ENCODE results near the gene ICAM3.

Gene ICAM3

GRCh38 chr19:10288662-10289166, 50.7 kb downstream of the ICAM3 start:
- no peaks in the 10 kb centered on the region for H3K79me2 ChIP-seq (ENCODE audit: insufficient read depth, low read depth)
- peaks cover 26% of the 10 kb centered on the region for H3K27me3 ChIP-seq (ENCODE audit: insufficient read depth, low read depth)
- peak overlapping the region; percentile 42; the same call in 1 of the 2 replicates for H3K27ac ChIP-seq
- TF ChIP-seq CTCF (conservative IDR thresholded peaks at IDR 0.05; ENCODE audit: low read depth, low read length): no peak
- peak overlapping the region; percentile 46; the same call in 1 of the 2 replicates for H3K9ac ChIP-seq
- no peaks in the 10 kb centered on the region for H3K36me3 ChIP-seq (ENCODE audit: insufficient read depth)
- peak overlapping the region; percentile 88 for H3K4me2 ChIP-seq
- peak overlapping the region; percentile 99 for H2AFZ ChIP-seq (ENCODE audit: low read depth)
- no peaks in the 10 kb centered on the region for H4K20me1 ChIP-seq (ENCODE audit: insufficient read depth)
- peaks cover 25% of the 10 kb centered on the region for H3K4me1 ChIP-seq (ENCODE audit: low read depth, poor library complexity, severe bottlenecking)
- no peak overlapping the region for H3K4me3 ChIP-seq (IDR thresholded peaks at IDR 0.05; ENCODE audit: insufficient read depth, low read depth, low read length)

GRCh38 chr19:10286803-10287737, 52.4 kb downstream of the ICAM3 start, which contains the start of gene ICAM4:
TSS of gene ICAM4 (plus strand) at chr19:10286955. CDS start at chr19:10287013, 58 bp downstream.
- no peak for TF ChIP-seq CTCF (conservative IDR thresholded peaks at IDR 0.05; ENCODE audit: low read depth, low read length)
- Histone ChIP-seq H3K79me2 (ENCODE audit: insufficient read depth, low read depth) (no peaks in the 10 kb centered on the region), H3K27ac (no peak within 1 kb of the TSS), H3K4me2 (no peak within 1 kb of the TSS), H3K4me3 (IDR thresholded peaks at IDR 0.05; ENCODE audit: insufficient read depth, low read depth, low read length) (no peak within 1 kb of the TSS), H3K9ac (no peak within 1 kb of the TSS), H3K27me3 (ENCODE audit: insufficient read depth, low read depth) (peaks cover 24% of the 10 kb centered on the region), H3K4me1 (ENCODE audit: low read depth, poor library complexity, severe bottlenecking) (peaks cover 20% of the 10 kb centered on the region), H3K36me3 (ENCODE audit: insufficient read depth) (no peaks in the 10 kb centered on the region), H2AFZ (ENCODE audit: low read depth) (no peak within 1 kb of the TSS), H4K20me1 (ENCODE audit: insufficient read depth) (no peaks in the 10 kb centered on the region)

- TF ChIP-seq CTCF (conservative IDR thresholded peaks at IDR 0.05; ENCODE audit: low read depth, low read length): no peak
- Histone ChIP-seq H3K36me3 (ENCODE audit: insufficient read depth) (no peaks in the 10 kb centered on the region), H3K4me3 (IDR thresholded peaks at IDR 0.05; ENCODE audit: insufficient read depth, low read depth, low read length) (no peak overlapping the region), H3K4me2 (no peak overlapping the region), H3K9ac (no peak overlapping the region), H3K79me2 (ENCODE audit: insufficient read depth, low read depth) (no peaks in the 10 kb centered on the region), H3K27ac (no peak overlapping the region), H4K20me1 (ENCODE audit: insufficient read depth) (no peaks in the 10 kb centered on the region), H3K4me1 (ENCODE audit: low read depth, poor library complexity, severe bottlenecking) (peaks cover 7% of the 10 kb centered on the region), H2AFZ (ENCODE audit: low read depth) (no peak overlapping the region), H3K27me3 (ENCODE audit: insufficient read depth, low read depth) (peaks cover 8% of the 10 kb centered on the region)
Measured at GRCh38 chr19:10285393-10285792, 54.0 kb downstream of the ICAM3 start.

GRCh38 chr19:10284960-10285278, 54.5 kb downstream of the ICAM3 start:
- no peak overlapping the region for H3K27ac ChIP-seq
- H3K4me1 ChIP-seq (ENCODE audit: low read depth, poor library complexity, severe bottlenecking): peaks cover 5% of the 10 kb centered on the region
- no peaks in the 10 kb centered on the region for H4K20me1 ChIP-seq (ENCODE audit: insufficient read depth)
- no peaks in the 10 kb centered on the region for H3K79me2 ChIP-seq (ENCODE audit: insufficient read depth, low read depth)
- peaks cover 3% of the 10 kb centered on the region; the same call in 1 of the 2 replicates for H3K27me3 ChIP-seq (ENCODE audit: insufficient read depth, low read depth)
- no peak overlapping the region for H3K9ac ChIP-seq
- no peak overlapping the region for H3K4me2 ChIP-seq
- no peaks in the 10 kb centered on the region for H3K36me3 ChIP-seq (ENCODE audit: insufficient read depth)
- no peak overlapping the region for H3K4me3 ChIP-seq (IDR thresholded peaks at IDR 0.05; ENCODE audit: insufficient read depth, low read depth, low read length)
- TF ChIP-seq CTCF (conservative IDR thresholded peaks at IDR 0.05; ENCODE audit: low read depth, low read length): no peak
- H2AFZ ChIP-seq (ENCODE audit: low read depth): no peak overlapping the region
